Skeletal muscle tissue (tissue), 4 donors: ENCODE data around the gene CKAP5. TPM values are rescaled to one million over a fixed set of nuclear protein-coding genes. Genes with fewer than 3 reads are reported as not detected.

Experiments
- H3K27ac ChIP-seq: one replicate; pipeline ENCODE4 v1.7.0; 2013; ENCODE audit warnings: mild to moderate bottlenecking, low read depth, low read length, inconsistent platforms
- H3K27me3 ChIP-seq, 3 donors: one replicate each; pipeline ENCODE4 v1.7.0; 2013; ENCODE audit warnings: low read length in 3 of 3; ENCODE audit not compliant: control insufficient read depth in 3 of 3, insufficient read depth in 3 of 3
- H3K36me3 ChIP-seq, 3 donors: one replicate each; pipeline ENCODE4 v1.7.0; 2013; ENCODE audit warnings: low read length in 3 of 3; ENCODE audit not compliant: control insufficient read depth in 3 of 3, insufficient read depth in 3 of 3
- H3K4me1 ChIP-seq, 3 donors: one replicate each; pipeline ENCODE4 v1.7.0; 2013; ENCODE audit warnings: low read length in 3 of 3, mild to moderate bottlenecking in 3 of 3; ENCODE audit not compliant: control insufficient read depth in 3 of 3, insufficient read depth in 3 of 3
- H3K4me3 ChIP-seq, 3 donors: one replicate each; pipeline ENCODE4 v1.7.0; 2013; ENCODE audit warnings: low read length in 3 of 3
- H3K9ac ChIP-seq, 3 donors: one replicate each; pipeline ENCODE4 v1.7.0; 2013; ENCODE audit warnings: low read length in 3 of 3, mild to moderate bottlenecking in 3 of 3, moderate library complexity in 2 of 3, low read depth in 1 of 3
- H3K9me3 ChIP-seq, 3 donors: one replicate each; pipeline ENCODE4 v1.7.0; 2013; ENCODE audit warnings: low read length in 3 of 3; ENCODE audit not compliant: control insufficient read depth in 3 of 3
- total RNA-seq: library from RNA; depleted of rRNA; stranded (reverse); fragments of >200 nt; gene quantifications from one replicate; pipeline ENCODE4 v1.2.3, GENCODE V29; 2014
- donor health status: Osteomylitis.

The CKAP5 gene
- total RNA-seq, 1 donor from 2014 or later = 58.5 TPM

DNA sequence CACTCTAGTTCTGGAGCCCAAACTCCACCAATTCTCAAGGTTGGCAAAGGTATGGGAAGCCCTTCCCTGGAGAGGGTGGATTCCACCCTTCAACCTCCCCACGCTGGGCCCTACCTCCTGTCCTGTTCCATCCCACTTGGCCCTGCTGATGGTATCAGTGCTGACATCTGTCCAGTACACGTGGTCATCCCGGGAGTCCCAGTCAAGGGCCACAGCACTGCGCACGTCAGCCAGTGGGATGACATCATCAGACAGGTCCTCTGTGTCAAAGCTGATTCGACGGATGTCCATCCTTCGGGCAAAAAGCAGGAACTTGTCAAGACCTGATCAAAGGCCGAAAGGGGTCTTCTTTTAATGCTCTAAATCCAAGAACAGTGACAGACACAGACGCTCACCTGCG lies 40.1 kb upstream of the CKAP5 start:
- H3K36me3 ChIP-seq = peaks cover 20 to 32% (median 22%) of the 10 kb centered on the region in 3 donors
- no peak overlapping the region for H3K9ac ChIP-seq
- H3K27me3 ChIP-seq = no peaks in the 10 kb centered on the region
- H3K27ac ChIP-seq = no peak overlapping the region
- no peaks in the 10 kb centered on the region for H3K4me1 ChIP-seq
- H3K4me3 ChIP-seq = no peak overlapping the region
- no peaks in the 10 kb centered on the region for H3K9me3 ChIP-seq

DNA sequence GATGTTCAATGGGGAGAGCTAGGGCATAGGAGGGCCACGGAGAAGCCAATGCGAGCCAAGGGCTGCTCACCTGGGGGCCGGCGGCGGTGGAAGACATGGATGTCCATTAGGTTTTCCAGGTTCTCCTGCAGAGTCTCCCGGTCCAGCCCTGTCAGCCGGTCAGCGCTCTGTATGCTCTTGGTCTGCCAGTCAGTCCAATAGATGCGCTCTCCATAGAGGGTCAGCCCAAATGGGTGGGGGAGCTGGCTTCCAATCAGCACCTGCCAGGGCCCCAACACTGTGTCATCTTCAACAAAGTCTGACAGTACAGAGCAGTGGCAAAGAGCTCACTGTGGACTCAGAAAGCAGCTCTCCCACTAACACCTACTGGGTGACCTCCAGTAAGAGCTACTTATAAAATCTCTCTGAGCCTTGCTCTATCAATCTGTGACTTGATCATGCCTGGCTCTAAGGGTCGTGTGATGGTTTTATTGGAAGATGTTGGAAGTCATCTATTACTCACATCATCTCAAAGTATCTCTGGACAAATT lies 33.0 kb upstream of the CKAP5 start:
- H3K27me3 ChIP-seq = no peaks in the 10 kb centered on the region
- no peaks in the 10 kb centered on the region for H3K9me3 ChIP-seq
- no peak overlapping the region for H3K27ac ChIP-seq
- H3K4me1 ChIP-seq = no peaks in the 10 kb centered on the region
- H3K4me3 ChIP-seq = no peak overlapping the region
- no peak overlapping the region for H3K9ac ChIP-seq
- H3K36me3 ChIP-seq = peaks cover 41 to 49% (median 47%) of the 10 kb centered on the region in 3 donors

DNA sequence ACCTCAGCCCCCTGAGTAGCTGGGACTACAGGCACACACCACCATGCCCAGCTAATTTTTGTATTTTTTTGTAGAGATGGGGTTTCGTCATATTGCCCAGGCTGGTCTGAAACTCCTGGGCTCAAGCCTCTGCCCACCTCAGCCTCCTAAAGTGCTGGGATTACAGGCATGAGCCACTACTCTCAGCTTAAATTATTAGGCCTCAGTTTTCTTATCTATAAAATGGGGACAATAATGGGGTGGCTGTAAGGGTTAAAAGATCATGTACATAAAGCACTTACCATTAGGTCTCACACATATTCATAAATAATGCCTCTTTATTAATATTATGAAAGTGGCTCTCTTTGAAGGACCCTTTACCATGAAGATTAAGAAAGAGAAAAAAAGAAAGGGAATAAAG lies 31.5 kb upstream of the CKAP5 start:
- H3K4me1 ChIP-seq = no peaks in the 10 kb centered on the region
- no peaks in the 10 kb centered on the region for H3K9me3 ChIP-seq
- H3K4me3 ChIP-seq = no peak overlapping the region
- H3K27ac ChIP-seq = no peak overlapping the region
- H3K36me3 ChIP-seq = peaks cover 47 to 58% (median 56%) of the 10 kb centered on the region in 3 donors
- no peaks in the 10 kb centered on the region for H3K27me3 ChIP-seq
- no peak overlapping the region for H3K9ac ChIP-seq

DNA sequence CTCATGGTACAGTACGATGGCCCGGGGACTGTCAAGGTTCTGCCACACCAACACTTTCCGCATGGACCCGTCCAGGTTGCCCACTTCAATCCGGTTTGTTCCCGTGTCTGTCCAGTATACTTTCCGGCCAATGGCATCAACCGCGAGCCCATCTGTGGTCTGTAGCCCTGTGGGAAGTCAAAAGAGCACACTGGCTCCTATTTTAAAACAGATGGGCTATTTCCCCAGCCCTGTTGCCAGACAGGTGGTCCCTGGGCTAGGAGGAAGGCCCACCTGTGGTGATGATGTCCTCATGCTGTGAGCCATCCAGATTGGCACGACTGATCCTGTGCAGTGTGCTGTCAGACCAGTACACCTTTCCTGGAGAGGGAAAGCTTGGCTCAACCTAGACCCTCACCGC lies 30.4 kb upstream of the CKAP5 start:
- Histone ChIP-seq H3K27me3 (no peaks in the 10 kb centered on the region), H3K9ac (no peak overlapping the region), H3K4me3 (no peak overlapping the region), H3K27ac (no peak overlapping the region), H3K9me3 (no peaks in the 10 kb centered on the region), H3K4me1 (no peaks in the 10 kb centered on the region), H3K36me3 (peaks cover 55 to 59% (median 55%) of the 10 kb centered on the region in 3 donors)

DNA sequence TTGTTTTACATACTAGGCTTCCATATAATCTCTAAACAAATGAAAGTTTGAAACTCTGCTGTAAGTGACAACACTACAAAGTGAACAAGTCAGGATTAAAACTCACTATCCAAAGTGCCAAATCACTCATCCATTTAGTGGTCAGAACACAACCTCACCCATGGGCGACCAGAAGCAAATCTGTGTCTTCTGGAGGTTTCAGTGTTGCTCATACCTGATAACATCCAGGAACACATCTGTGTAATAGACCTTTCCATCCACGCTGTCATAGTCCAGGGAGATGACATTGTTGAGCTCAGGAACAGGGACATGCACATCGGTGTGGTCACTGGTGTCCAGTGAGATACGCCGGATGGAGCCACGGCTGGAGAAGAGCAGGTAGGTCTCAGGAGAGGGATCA lies 28.5 kb upstream of the CKAP5 start:
- no peak overlapping the region for H3K27ac ChIP-seq
- no peak overlapping the region for H3K9ac ChIP-seq
- H3K27me3 ChIP-seq = no peaks in the 10 kb centered on the region
- no peaks in the 10 kb centered on the region for H3K4me1 ChIP-seq
- peaks cover 56 to 65% (median 59%) of the 10 kb centered on the region in 3 donors for H3K36me3 ChIP-seq
- no peaks in the 10 kb centered on the region for H3K9me3 ChIP-seq
- H3K4me3 ChIP-seq = no peak overlapping the region

DNA sequence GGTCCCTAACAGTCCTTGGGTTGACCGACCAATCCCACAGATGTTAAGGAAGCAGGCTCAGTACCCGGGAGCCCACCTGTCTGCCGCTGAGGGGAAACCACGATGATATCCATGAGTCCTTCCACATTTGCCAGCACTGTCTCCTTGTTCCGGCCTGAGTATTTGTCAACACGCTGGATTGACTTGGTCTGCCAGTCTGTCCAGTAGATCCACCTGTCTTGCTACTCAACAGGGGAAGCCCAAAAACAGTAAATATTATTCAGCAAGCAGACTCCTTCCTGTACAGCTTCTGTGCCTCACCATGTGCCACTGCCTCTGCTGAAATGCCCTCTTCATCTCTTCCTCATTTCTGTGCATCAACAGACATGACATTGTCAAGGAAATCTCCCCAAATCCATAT lies 22.8 kb upstream of the CKAP5 start:
- no peak overlapping the region for H3K4me3 ChIP-seq
- no peak overlapping the region for H3K9ac ChIP-seq
- H3K9me3 ChIP-seq = no peaks in the 10 kb centered on the region
- H3K27me3 ChIP-seq = no peaks in the 10 kb centered on the region
- peaks cover 41 to 62% (median 57%) of the 10 kb centered on the region in 3 donors for H3K36me3 ChIP-seq
- H3K4me1 ChIP-seq = no peaks in the 10 kb centered on the region
- no peak overlapping the region for H3K27ac ChIP-seq

DNA sequence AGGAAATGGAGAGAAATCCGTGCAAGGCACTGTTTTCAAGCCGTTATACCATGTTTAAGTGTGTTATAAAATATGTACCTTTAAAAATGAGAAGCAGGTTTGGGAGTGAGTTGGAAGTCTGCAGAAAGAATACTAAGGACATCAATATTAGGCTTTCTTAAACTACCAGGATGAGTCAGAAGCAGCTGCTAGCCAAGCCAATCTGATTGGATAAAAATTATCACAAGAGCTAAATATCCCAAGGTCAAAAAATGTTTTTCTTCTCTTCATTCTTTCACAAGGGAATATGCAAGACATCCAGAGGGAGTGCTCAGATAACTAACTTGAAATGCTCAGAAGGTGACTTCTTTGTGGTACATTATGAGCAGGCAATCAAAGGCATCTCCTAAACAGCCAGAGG lies 19.3 kb upstream of the CKAP5 start:
- Histone ChIP-seq H3K9ac (no peak overlapping the region), H3K4me1 (peaks cover 0 to 5% (median 4%) of the 10 kb centered on the region in 3 donors), H3K9me3 (no peaks in the 10 kb centered on the region), H3K36me3 (peaks cover 19 to 58% (median 50%) of the 10 kb centered on the region in 3 donors), H3K27ac (no peak overlapping the region), H3K27me3 (no peaks in the 10 kb centered on the region), H3K4me3 (no peak overlapping the region)

DNA sequence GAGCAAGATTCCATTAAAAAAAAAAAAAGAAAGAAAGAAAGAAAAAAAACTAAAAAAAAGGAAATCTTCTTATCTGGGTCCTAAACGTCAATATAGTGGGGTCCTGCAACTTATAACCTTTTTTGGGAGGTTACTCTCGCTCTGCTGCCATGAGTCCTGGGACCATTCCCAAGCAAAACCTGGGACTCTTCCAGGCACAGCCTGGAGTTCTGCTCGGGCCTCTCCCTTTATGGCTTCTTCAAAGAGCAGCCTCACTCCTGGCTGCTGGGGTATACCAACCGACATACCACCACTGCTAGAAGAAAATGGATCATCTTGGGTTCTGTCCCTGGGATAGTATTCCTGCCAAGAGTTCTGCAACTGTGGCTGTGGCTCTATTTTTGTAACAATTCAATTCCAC lies 14.1 kb upstream of the CKAP5 start:
- H3K36me3 ChIP-seq = peaks cover 16 to 47% (median 34%) of the 10 kb centered on the region in 3 donors
- H3K4me1 ChIP-seq = peaks cover 0 to 6% (median 6%) of the 10 kb centered on the region in 3 donors
- H3K27ac ChIP-seq = no peak overlapping the region
- H3K9ac ChIP-seq = no peak overlapping the region
- no peak overlapping the region for H3K4me3 ChIP-seq
- no peaks in the 10 kb centered on the region for H3K9me3 ChIP-seq
- H3K27me3 ChIP-seq = no peaks in the 10 kb centered on the region

DNA sequence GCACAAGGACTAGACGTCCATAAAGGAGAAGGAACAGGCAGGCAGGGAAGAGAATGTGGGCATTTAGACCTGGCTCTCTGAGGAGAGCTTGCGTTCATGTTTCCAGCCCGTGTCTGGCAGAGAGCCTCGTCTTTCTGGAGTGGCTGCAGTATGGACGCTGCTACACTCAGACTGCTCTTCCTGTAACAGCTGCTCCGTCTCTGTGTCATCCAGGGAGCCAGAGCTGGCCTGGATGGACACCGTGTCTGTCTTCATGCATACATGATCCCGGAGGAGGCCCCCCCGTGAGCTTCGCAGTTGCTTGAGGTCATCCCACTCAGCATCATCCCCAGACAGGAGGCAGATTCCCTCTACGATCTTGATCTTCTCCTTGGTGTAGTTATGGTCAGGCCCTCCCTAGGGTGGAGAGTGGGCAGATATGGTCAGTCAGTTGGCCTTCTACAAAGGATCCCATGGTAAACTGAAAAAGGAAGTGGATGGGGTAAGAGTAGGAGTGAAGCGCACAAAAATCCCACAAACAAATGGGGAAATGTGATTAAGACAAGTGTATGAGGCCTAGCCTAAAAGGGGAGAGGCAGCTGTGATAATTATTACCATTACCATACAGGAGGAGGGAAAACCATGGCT lies 13.0 kb upstream of the CKAP5 start:
- Histone ChIP-seq H3K4me1 (peaks cover 0 to 6% (median 6%) of the 10 kb centered on the region in 3 donors), H3K27me3 (no peaks in the 10 kb centered on the region), H3K9me3 (no peaks in the 10 kb centered on the region), H3K4me3 (no peak overlapping the region), H3K27ac (no peak overlapping the region), H3K9ac (no peak overlapping the region), H3K36me3 (peaks cover 12 to 35% (median 22%) of the 10 kb centered on the region in 3 donors)

DNA sequence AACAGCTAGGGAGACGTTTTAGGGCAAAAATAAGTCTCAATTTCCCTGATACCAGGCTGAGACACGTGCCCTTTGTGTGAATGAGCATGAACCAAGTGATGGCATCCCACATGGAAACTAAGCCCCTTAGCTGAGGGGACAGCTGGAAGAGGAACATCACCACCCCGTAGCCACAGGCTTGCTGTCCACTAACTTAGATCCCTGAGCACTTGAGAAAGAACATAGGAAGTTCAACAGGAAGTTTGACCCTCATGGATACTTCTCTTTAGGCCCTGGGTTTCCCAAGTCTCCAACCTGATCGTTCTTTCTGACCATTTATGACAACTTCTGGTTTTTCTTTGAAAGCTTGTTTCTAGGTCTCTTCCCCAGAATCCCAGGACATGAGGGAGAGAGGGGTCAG lies 11.6 kb upstream of the CKAP5 start:
- H3K27ac ChIP-seq = no peak overlapping the region
- no peak overlapping the region for H3K9ac ChIP-seq
- H3K27me3 ChIP-seq = no peaks in the 10 kb centered on the region
- H3K4me3 ChIP-seq = no peak overlapping the region
- H3K9me3 ChIP-seq = no peaks in the 10 kb centered on the region
- peaks cover 0 to 6% (median 6%) of the 10 kb centered on the region in 3 donors for H3K4me1 ChIP-seq
- H3K36me3 ChIP-seq = peaks cover 12 to 25% (median 14%) of the 10 kb centered on the region in 3 donors
